Superior temporal gyrus (tissue), 1 donor: Measurements from ENCODE around the gene AGAP1.

Source experiments
- DNase-seq: peaks from one replicate; pipeline ENCODE4 v3.0.0-alpha.2; 2016; ENCODE audit errors: extremely low spot score

The AGAP1 gene

DNA sequence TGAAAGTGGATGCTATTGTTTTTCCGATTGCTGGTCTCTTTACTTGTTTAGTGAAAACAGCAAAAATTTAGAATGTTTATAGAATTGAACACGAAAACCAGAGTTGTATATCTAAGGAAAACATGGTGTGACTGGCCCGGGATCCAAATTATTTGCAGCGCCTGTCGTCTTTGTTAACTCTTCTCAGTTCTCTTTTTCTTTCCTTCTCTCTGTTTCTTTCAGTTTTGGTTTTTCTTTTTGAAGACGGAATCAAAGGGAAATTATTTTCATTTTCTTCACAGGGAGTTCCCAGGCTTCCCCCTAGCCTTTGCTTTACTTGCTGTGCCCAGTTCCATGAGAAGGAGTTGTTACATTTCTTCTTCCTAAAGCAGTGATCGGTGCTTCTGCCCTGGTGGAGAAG lies 76.0 kb downstream of the AGAP1 start:
- DNase-seq: no peak

DNA sequence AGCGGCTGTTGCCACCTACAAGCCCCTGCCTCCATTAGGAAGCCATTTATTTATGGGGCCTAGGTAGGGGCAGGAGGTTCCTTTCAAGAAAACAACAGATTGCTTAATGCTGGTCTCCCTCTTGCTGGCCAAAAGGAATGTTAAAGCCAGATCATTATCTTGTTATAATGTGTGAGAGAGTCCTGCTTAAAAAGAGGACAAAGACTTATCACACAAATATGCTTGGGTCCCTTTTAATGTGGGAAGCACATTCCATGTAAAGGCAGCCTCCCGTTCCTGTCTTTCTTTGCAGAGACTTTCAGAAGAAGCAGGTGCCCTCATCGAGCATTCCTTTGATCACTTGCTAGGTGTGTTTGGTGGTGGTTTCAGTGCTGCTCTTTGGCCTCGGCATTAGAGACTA lies 76.4 kb downstream of the AGAP1 start:
- DNase-seq: no peak

DNA sequence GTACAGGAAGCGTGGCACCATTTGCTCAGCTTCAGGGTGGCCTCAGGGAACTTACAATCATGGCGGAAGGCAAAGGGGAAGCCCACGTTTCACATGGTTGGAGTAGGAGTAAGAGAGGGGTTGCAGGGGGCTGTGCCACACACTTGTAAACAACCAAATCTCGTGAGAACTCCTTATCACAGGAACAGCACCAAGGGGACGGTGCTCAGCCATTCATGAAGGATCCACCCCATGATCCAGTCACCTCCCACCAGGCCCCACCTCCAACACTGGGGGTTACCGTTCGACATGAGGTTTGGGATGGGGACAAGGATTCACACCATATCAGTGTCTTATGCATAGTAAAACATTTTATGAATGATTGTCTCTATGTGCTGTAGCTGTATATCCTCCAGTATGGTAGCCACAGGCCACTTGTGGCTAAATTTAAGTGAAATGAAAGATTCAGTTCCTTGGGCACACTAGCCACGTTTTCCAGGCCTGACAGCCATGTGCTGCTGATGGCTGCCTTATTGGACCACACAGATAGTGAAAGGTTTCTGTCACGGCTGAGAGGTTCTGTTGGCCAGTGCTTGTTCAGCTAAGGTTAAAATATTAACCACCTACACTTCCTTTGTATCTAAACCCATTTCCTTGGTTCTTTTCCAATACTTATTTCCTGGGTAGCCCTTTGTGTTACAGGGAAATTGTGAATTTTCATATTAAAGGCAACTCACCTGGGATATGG lies 77.3 kb downstream of the AGAP1 start:
- DNase-seq: no peak

DNA sequence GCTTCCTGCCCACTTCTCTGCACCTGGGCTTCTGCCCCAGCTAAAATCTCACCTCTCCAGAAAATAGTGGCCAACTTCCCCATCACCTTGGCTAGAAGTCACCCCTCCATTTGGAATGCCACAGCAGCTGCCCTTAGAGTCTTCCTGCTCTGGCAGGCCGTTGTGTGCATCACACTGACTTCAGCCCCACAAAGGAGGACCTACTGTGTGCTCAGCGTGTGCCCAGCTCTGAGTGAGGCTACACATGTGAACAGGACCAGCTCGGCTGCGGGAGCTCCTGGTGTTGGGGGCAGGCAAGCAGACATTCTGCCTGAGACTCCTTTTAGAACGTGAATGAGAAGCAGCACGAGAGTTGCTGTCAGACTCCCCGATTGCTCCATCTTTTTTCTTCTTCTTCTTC lies 78.7 kb downstream of the AGAP1 start:
- DNase-seq: no peak

DNA sequence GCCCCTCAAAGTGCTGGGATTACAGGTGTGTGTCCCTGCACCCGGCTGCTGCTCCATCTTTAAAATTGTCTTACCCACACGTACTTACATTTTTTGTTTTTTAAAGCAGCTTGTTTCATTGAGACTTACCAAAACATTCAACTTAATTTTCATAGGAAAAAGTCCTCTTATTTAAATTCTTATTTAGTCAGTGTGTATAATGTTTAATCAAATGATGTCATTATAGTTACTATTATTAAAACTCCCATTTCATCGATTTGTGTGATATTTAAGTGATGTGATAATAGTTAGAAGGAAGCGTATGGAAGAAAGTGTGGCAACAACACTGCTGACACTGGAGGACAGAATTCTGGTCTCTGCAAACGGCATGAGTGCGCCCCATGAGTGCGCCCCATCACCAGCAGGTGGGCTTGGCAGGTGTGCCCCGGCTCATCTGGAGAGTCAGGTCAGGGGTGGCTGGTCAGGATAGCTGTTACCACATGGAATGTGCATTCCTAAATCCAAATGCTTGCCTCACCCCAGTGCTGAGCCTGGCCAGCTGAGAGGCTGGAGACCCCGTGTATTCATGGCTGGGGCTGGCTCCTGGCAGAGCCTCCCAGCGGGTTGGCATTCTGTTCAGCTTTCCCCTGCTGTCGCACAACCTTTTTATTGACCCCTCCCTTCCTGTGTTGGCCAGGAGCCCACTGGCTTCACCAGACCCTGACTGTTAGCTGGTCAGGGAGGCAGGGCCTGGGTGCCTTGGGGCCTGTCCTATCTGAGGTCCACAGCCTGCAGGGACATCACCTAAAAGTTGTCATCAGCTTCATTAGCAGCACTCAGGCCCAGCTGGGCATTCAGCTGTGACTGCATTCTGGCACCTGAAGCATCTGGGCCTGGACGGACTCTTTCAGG lies 79.7 kb downstream of the AGAP1 start:
- no peak for DNase-seq

DNA sequence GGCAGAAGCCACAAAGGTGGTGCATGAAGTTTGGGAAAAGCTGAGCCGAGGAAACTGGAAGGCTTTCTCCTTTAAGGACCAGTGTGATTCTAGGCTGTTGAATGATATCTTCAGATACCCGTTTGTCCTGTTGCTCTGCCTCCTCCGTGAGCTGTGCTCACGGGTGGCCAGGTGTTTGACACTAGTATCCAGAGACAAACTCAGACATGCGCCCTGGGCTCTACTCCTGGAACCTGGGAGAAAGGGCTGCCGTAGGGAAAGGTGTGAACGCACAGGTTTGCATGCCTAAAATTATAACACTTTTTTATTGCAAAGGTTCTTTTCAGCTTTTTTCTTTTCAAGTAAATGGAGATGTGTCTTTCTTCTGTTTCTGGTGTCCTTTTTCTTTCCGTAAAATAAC lies 81.6 kb downstream of the AGAP1 start:
- DNase-seq: no peak

DNA sequence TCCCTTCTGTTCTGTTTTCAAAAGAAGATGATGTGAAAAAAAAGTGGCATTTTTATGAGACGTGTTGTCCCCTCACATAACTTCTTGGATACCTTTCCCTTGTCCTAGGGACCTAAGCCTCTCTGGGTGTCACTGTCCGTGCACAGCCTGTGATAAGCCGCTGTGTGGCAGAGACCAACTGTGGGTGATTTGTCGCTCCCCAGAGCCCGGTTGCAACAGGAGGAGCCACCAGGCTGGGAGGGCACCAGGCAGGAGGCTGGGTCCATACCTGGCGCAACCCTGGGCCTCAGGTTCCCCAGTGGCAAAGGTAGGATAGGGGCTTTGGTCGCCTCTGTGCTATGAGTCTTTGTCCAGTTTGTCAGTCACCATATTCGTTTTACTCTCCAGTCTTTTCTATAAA lies 82.1 kb downstream of the AGAP1 start:
- no peak for DNase-seq

DNA sequence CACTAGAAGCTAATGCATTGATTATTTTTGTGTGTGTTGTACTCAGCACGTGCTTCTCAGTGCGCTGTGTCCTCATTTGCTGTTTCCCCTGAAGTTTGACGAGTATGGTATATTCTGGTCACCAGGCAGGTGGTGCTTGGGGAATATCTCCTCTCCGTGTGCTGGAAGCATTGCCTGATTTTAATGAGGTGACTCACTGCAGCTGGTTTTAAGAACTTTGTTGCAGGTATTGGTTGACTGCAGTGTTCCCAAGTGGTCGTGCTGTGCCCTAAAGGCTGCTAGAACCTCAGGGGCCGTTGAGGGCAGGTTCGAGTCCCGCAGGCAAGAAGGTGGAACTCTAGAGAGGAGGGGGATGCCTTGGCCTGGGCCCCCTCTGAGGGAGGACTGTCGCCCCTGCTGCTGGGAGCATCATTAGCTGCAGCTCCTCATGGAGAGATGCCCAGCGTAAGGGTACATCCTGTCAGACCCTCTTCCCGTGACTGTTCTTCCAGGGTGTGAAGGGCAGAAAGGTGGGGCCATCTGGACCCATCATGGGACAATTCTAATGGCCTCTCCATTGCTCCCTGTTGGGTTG lies 82.6 kb downstream of the AGAP1 start:
- no peak for DNase-seq

DNA sequence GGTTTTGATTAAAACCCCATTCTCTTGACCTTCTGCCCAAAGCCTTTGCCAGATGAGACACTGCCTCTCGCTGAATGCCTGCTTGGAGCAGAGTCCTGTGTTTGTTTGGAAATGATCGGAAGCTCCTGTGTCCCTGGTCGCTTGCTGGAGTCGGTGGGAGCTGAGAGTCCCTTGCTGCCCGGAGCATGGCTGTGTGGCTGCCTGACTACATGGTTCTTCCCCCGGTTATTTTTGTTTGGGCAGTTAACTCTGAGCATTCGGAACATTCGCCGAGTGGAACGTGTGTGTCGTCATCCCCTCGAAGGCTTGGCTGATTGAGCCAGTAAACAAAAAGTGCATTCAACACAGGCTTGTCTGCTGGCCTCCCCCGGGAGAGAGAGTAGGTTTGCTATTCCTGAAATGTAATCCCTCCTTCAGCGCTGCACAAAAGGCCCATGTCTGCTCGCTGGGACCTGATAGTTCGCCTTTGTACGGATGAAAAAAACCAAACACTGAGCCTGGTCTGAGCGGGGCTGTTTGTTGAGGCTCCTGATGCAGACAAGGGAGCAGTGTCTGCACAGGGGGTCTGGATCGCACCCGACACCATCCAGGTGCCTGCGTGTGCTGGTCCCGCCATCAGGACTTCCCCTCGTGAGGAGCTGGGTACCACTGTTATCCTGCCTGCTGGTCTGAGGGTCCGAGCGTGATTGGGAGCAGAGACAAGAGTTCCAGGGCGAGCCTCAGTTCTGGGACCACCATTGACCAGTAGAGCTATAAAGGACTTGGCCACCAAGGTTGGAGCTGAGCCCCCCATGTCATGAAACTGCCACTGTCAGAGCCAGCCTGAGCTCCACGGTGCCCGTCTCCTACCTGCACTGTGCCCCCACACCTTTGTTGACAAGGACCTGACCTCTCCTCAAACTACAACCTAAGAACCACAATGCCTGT lies 83.8 kb downstream of the AGAP1 start:
- DNase-seq: peak; percentile 90

DNA sequence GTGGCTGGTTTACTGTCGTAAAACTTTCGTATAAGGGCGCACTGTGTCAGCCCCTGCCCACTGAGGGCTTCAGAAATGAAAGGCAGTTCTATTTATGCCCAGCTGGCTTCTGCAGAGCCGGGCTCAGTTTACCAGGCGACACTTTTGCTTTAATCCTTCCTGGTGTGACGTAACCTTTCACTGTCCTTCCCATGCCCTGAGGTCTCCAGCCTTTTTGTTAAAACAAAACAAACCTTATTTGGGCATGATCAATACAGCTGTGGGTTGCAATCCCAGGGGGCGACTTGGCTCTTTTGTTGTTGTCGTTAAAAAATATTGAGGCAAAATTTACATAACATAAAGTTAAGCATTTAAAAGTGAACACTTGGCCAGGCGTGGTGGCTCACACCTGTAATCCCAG lies 85.3 kb downstream of the AGAP1 start:
- DNase-seq: no peak

DNA sequence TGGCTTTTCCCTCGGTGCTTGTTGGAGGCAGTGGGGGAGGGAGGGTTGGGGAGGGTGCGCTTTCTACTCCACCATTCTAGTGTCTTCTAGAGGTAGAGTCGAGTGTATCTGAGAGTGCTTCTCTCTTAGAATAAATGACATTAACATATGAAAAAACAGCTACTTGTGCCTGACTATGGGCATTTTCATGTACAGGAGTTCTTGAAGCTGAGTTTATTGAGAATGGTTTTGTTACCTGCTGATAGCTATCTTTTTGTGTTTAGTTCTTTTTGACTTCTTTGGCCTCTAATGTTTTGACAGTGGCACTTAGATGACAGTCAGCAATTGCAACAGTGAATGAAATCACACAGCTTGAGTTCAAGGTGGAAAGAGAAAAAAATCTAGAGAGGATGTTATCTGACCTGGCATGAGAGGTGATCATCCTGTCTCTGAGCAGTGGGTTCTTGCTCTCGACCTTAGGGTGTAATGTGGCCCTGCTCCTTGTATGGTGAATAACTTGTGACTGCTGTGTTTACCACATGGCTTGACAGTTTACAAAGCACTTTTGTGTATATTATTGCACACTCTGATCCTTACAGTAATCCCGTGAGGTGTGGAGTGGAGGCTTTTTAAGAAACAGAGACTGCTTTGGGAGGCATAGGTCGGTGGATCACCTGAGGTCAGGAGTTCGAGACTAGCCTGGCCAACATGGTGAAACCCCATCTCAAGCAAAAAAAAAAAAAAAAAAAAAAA lies 86.7 kb downstream of the AGAP1 start:
- no peak for DNase-seq

DNA sequence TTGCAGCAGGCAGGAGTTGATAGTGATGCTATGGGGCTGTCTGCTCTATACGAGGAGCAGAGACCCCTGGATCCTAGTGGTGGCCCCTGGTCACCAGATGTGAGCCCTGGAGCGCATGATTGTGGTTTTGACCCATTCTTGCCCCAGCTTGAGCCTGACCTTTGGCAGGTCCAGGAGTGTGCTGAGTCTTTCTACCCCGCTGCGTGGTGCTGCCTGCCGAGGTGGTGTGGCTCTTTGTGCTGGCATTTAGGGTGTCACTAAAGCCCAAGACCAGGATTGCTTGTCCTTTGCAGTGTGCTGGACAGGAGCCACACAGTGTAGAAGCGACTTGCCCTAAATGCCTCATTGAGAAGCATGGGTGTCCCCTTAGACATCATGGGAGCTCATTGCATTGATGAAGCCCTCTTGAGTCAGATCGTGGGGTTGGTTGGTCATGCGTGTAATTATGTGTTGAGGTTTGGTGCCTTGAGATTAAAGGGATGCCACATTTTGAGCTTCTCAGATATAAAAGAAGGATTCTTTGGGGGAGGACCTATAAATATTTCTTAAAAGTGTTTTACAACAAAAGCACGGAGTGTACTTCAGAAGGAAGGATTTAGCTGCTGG lies 88.3 kb downstream of the AGAP1 start:
- no peak for DNase-seq

DNA sequence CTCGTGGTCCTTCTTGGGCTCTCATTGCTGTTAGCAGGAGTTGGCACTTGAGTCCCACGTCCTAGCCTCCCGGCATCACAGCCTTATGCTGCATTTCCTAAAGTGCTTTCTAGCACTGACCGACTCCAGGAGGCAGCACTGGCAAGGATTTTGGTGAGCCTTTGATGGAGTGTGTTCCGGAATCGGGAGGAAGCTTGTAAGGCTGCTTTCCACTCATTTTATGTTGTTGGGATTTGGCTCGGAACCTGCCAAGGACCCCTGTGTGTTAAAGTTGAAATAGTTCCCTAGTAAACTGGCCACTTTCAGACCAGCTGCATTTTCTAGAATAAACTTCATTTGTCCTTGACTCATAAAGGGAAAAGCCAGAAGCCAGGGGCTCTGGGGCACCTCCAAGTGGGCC lies 88.9 kb downstream of the AGAP1 start:
- no peak for DNase-seq

DNA sequence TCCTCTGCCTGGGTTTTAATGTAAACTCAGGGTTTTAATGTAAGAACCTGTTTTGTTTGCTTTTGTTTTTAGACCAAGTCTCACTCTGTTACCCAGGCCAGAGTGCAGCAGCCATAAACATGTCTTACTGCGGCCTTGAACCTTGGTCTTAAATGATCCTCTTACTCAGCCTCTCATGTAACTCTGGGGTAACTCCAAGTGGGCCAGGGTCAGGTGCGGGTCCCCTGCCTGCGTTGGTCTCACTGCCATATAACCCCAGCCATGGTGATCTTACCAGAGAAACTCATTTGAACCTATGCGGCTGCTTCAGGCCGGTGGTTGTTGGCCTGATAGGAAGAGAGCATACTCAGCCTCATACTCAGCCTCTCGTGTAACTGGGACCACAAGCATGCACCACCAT lies 89.3 kb downstream of the AGAP1 start:
- no peak for DNase-seq

DNA sequence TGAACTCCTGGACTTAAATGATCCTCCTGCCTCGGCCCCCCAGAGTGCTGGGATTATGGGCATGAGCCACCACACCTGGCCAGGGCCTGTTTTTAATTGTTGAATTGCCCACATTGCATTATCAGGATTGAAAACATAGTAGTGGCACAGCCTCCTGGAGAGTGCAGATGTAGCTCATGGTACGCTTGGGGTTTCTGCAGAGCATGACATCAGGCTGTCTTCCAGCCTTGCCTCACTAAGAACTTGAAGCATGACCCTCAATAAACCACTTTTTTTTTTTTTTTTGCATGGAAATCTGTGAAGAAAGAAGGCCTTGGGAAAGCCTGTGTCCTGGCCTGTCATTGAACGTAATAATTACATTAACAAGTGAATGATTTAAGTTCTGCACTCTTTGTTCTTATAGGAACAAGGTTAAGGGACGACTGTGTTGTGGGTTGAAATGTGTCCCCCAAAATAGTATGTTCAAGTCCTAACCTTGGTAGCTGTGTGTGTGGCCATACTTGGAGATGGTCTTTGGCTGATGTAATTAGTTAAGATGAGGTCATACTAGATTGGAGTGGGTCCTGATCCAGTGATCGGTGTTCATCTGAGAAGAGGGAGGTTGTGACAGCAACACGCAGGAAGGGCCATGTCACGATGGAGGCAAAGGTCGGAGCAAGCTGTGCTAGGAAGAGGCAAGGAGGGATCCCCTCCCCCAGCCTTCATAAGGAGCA lies 90.2 kb downstream of the AGAP1 start:
- DNase-seq: no peak

DNA sequence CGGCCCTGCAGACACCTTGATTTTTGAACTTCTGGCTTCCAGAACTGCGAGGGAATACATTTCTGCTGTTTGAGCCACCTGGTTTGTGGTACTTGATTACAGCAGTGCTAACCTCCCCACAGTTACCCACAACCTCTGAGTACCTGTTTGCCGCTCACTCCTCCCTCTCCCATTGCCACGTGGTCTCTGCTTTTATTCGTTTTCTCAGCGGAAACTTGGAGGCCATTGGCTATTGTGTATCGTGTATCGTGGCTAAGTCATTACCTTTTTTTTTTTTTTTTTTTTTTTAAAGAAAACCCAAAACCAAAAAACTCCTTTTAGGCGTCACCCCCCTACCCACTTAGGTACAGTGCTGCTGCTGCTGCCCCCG lies 90.8 kb downstream of the AGAP1 start:
- DNase-seq: no peak

DNA sequence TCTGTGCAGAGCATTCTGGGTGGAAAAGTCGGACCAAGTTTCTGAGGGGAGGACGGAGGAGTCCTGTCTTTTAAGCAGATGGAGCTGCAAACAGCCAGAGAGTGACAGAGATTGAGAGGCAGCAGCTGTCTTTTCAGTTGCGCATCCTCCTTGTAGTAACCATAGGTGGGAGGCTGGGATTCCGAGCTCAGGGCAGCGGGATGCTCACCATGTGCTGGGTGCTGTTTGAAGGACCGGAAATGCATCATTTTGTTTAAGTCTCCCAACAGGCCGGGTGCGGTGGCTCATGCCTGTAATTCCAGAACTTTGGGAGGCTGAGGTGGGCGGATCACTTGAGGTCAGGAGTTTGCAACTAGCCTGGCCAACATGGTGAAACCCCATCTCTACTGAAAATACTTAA lies 93.4 kb downstream of the AGAP1 start:
- no peak for DNase-seq

DNA sequence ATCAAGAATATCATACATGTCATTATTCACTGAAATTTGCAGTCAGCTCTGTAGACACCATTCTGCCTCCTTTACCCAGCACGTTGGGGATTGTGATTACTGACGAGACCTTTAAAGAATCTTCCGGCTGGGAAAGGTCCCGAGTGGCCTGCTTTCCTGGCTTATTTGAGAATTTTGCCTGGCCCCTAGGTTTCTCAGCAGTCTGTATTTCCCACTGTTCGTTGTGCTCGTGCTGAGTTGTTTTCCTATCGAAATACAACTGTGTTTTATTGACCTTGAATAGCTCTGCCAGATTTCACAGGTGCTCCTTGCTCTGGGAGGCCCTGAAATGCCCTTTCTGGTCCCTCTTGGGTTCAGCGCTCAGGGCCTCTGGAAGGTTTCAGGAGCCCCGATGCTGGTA lies 94.9 kb downstream of the AGAP1 start:
- DNase-seq: no peak

DNA sequence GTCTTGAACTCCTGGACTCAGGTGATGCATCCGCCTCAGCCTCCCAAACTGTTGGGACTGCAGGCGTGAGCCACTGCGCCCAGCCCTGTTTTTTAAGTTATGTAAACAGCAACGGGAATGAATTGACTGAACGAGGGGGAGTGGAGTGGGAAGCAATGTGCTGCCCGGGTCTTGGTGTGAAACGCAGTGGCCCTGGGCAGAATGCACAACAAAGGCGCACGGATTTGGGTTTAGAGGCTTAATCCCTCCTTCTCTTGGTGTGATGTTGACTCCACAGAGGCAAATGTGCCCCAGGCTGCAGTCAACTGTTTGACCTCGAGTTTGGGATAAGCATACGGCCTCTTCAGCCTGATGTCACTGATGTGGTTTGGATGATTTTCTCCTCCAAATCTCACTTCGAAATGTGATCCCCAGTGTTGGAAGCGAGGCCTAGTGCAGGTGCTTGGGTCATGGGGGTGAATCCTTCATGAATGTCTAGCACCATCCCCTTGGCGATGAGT lies 97.4 kb downstream of the AGAP1 start:
- DNase-seq: no peak

DNA sequence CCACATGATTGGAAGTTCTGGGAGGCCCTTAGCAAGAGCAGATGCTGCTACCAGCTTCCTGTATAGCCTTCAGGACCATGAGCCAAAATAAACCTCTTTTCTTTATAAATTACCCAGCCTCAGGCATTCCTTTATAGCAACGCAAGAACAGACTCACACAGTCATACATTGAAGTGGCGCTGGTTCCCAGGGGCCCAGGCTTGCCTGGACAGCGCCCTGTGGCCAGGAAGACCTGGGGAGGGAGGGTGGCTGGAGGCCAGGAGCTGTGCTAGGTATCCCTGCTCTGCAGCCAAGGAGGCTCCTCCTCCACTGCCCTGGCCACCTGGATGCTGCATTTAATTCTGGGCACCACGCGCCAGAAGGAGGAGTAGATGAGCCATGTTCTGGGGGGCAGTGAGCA lies 98.1 kb downstream of the AGAP1 start:
- no peak for DNase-seq
